K562 (cell line): ENCODE measurements around the gene GNG3. TPM values are rescaled to one million over a fixed set of nuclear protein-coding genes. Genes with fewer than 3 reads are reported as not detected.

ENCODE experiments used
- BRCA1 ChIP-seq, 2 experiments: fragments of 450-650 bp in 1 of 2; sonication (generic) in 1 of 2; formaldehyde crosslinking in 1 of 2; IDR thresholded peaks; 2 replicates each; pipeline versions ENCODE4 v1.5.0 to v1.6.1; 2017 to 2020; ENCODE audit warnings: mild to moderate bottlenecking in 1 of 2, missing genetic modification reagents in 1 of 2
- ELF1 ChIP-seq: fragments of 200-800 bp; sonication (Bioruptor generic); IDR thresholded peaks from 2 replicates; pipeline ENCODE4 v1.6.1; 2016; ENCODE audit warnings: missing genetic modification characterization, missing compliant biosample characterization
- GATA2 ChIP-seq: sonication (generic); formaldehyde crosslinking; IDR thresholded peaks from 2 replicates; pipeline ENCODE4 v1.4.0; 2020; ENCODE audit warnings: mild to moderate bottlenecking, missing genetic modification reagents
- HES1 ChIP-seq: fragments of 450-650 bp; IDR thresholded peaks from 2 replicates; pipeline ENCODE4 v1.6.1; 2016; ENCODE audit warnings: low read depth, mild to moderate bottlenecking, moderate library complexity
- KDM2B ChIP-seq: fragments of 250-450 bp; sonication (Bioruptor Pico); IDR thresholded peaks from 2 replicates; pipeline ENCODE4 v1.8.0; 2021; ENCODE audit warnings: mild to moderate bottlenecking, moderate library complexity
- L3MBTL2 ChIP-seq: fragments of 450-650 bp; IDR thresholded peaks from 2 replicates; pipeline ENCODE4 v1.6.1; 2016; ENCODE audit warnings: mild to moderate bottlenecking, moderate library complexity
- NR2C2 ChIP-seq, 2 experiments: fragments of 200-800 bp in 1 of 2; sonication (Bioruptor generic) in 1 of 2; sonication (generic) in 1 of 2; formaldehyde crosslinking in 1 of 2; IDR thresholded peaks; 2 replicates each; pipeline versions ENCODE4 v1.6.1 to v1.8.0; 2016 to 2022; ENCODE audit warnings: mild to moderate bottlenecking in 1 of 2, missing compliant biosample characterization in 1 of 2, missing genetic modification characterization in 1 of 2, missing genetic modification reagents in 1 of 2
- REST ChIP-seq, 2 experiments: fragments of 450-650 bp; formaldehyde crosslinking in 1 of 2; IDR thresholded peaks; 2 replicates each; pipeline versions ENCODE4 v1.4.0 to v1.6.1; 2014 to 2020; ENCODE audit warnings: mild to moderate bottlenecking in 2 of 2, borderline replicate concordance in 1 of 2, low read depth in 1 of 2
- SP1 ChIP-seq: sonication (generic); formaldehyde crosslinking; IDR thresholded peaks from 2 replicates; pipeline ENCODE4 v1.8.1; 2022; ENCODE audit warnings: mild to moderate bottlenecking, missing genetic modification reagents
- TAF7 ChIP-seq: fragments of 450-650 bp; IDR thresholded peaks from 2 replicates; pipeline ENCODE4 v1.6.1; 2016; ENCODE audit warnings: missing genetic modification characterization, missing compliant biosample characterization
- TOE1 ChIP-seq, 2 experiments: fragments of 450-650 bp in 1 of 2; sonication (generic) in 1 of 2; formaldehyde crosslinking in 1 of 2; IDR thresholded peaks; 2 replicates each; pipeline versions ENCODE4 v1.7.1 to v1.8.0; 2016 to 2022; ENCODE audit warnings: borderline replicate concordance in 2 of 2, mild to moderate bottlenecking in 2 of 2, antibody characterized with exemption in 1 of 2, inconsistent platforms in 1 of 2, low read depth in 1 of 2, missing genetic modification reagents in 1 of 2, moderate library complexity in 1 of 2
- ZNF3 ChIP-seq: fragments of 250-450 bp; sonication (Bioruptor Pico); IDR thresholded peaks from 2 replicates; pipeline ENCODE4 v1.5.0; 2021; ENCODE audit warnings: mild to moderate bottlenecking, moderate library complexity
- ZNF644 ChIP-seq: fragments of 200-800 bp; sonication (Bioruptor generic); IDR thresholded peaks from 2 replicates; pipeline ENCODE4 v1.6.1; 2016; ENCODE audit warnings: low read depth, missing genetic modification characterization, missing compliant biosample characterization
- polyA plus RNA-seq, 8 experiments: library from polyadenylated mRNA; depleted of rRNA in 4 of 8; stranded (reverse) in 5 of 8; unstranded in 3 of 8; fragments of >200 nt; fragmentation: Nextera tagmentation in 2 of 8; fragmentation: Illumina TruSeq in 1 of 8; extraction: Ambion mirVana in 2 of 8; extraction: Trizol in 1 of 8; gene quantifications; 2 replicates each; pipeline versions ENCODE4 v1.2.1 to v1.2.3, GENCODE V29; 2011 to 2014; ENCODE audit warnings: inconsistent platforms in 1 of 8, missing spikeins in 1 of 8
- total RNA-seq, 7 experiments: library from RNA; depleted of rRNA in 6 of 7; stranded (reverse); fragments of >200 nt in 6 of 7; fragmentation: Illumina TruSeq in 2 of 7; extraction: Trizol in 2 of 7; gene quantifications; 2 replicates each; pipeline versions ENCODE4 v1.2.1 to v1.2.3, GENCODE V29; 2011 to 2021; ENCODE audit warnings: low replicate concordance in 1 of 7
- TF ChIP-seq, protein P1 (sequence below): sonication (generic); formaldehyde crosslinking; IDR thresholded peaks from 2 replicates; pipeline ENCODE4 v1.4.0; 2020; ENCODE audit warnings: mild to moderate bottlenecking, missing genetic modification reagents

The GNG3 gene
- total and polyA plus RNA-seq, 9 of the 15 experiments (the other 6 are each of a cell fraction or from before 2014, with no cell fraction given), result 0.07 TPM; not detected in 8

DNA sequence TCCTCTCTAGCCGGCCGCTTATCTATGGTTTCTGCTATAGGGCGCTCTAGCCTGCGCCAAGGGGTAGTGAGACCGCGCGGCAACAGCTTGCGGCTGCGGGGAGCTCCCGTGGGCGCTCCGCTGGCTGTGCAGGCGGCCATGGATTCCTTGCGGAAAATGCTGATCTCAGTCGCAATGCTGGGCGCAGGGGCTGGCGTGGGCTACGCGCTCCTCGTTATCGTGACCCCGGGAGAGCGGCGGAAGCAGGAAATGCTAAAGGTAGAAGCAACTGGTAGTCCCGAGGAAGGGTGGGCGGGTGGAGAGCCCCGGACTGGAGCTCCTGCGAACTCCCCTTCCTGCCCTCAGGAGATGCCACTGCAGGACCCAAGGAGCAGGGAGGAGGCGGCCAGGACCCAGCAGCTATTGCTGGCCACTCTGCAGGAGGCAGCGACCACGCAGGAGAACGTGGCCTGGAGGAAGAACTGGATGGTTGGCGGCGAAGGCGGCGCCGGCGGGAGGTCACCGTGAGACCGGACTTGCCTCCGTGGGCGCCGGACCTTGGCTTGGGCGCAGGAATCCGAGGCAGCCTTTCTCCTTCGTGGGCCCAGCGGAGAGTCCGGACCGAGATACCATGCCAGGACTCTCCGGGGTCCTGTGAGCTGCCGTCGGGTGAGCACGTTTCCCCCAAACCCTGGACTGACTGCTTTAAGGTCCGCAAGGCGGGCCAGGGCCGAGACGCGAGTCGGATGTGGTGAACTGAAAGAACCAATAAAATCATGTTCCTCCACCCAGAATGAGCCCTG, 35.7 kb upstream of the GNG3 start, which contains the start of the genes LBHD1 and UQCC3 (continued):
- TF ChIP-seq REST (IDR thresholded peaks at IDR 0.05; ENCODE audit: borderline replicate concordance) (no peak), REST (CRISPR knock-in tag; IDR thresholded peaks at IDR 0.05; ENCODE audit: low read depth) (0 out of 2 replicates have a peak, but pooled peaks have one; percentile 27), TOE1 (IDR thresholded peaks at IDR 0.05; ENCODE audit: borderline replicate concordance) (no peak), TOE1 (CRISPR knock-in tag; IDR thresholded peaks at IDR 0.05; ENCODE audit: borderline replicate concordance, low read depth) (no peak), GATA2 (no peak), ELF1 (tag) (peak; percentile 88), BRCA1 (IDR thresholded peaks at IDR 0.05) (no peak), BRCA1 (CRISPR knock-in tag; IDR thresholded peaks at IDR 0.05) (no peak), TAF7 (tag) (no peak; the same call in 1 of the 2 replicates), NR2C2 (CRISPR knock-in tag; IDR thresholded peaks at IDR 0.05) (no peak; the same call in 1 of the 2 replicates), NR2C2 (tag; IDR thresholded peaks at IDR 0.05) (peak; percentile 93), ZNF644 (0 out of 2 replicates have a peak, but pooled peaks have one; percentile 44), KDM2B (CRISPR knock-in tag) (no peak), SP1 (CRISPR knock-in tag) (no peak; the same call in 1 of the 2 replicates), L3MBTL2 (peak; percentile 64; the same call in 1 of the 2 replicates), HES1 (no peak), ZNF3 (no peak)
- TF ChIP-seq, protein P1, sequence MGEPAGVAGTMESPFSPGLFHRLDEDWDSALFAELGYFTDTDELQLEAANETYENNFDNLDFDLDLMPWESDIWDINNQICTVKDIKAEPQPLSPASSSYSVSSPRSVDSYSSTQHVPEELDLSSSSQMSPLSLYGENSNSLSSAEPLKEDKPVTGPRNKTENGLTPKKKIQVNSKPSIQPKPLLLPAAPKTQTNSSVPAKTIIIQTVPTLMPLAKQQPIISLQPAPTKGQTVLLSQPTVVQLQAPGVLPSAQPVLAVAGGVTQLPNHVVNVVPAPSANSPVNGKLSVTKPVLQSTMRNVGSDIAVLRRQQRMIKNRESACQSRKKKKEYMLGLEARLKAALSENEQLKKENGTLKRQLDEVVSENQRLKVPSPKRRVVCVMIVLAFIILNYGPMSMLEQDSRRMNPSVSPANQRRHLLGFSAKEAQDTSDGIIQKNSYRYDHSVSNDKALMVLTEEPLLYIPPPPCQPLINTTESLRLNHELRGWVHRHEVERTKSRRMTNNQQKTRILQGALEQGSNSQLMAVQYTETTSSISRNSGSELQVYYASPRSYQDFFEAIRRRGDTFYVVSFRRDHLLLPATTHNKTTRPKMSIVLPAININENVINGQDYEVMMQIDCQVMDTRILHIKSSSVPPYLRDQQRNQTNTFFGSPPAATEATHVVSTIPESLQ (CRISPR knock-in tag), result 0 out of 2 replicates have a peak, but pooled peaks have one; percentile 37
